Measurements from ENCODE around the gene GSN. TPM values are rescaled to one million over a fixed set of nuclear protein-coding genes. Genes with fewer than 3 reads are reported as not detected.
A peak's percentile ranks its signal among the peaks of the same experiment; 100 is the strongest.

GSN gene
- total RNA-seq, 2 donors from 2014 or later, result 1,444 to 3,478 TPM

GRCh38 chr9:121336665-121337064 is 68.7 kb downstream of the GSN start:
- Histone ChIP-seq H3K4me1 (peaks cover 0 to 22% of the 10 kb centered on the region in 2 donors), H3K27me3 (no peaks in the 10 kb centered on the region), H3K36me3 (peaks cover 68% of the 10 kb centered on the region), H3K4me3 (no peak overlapping the region), H3K9me3 (no peaks in the 10 kb centered on the region), H3K27ac (peak overlapping the region; percentile 26 to 68)
- no peak for TF ChIP-seq CTCF (IDR thresholded peaks at IDR 0.05)
- DNase-seq (ENCODE audit: low spot score), result no peak

- H3K4me3 ChIP-seq, result no peak overlapping the region
- H3K9me3 ChIP-seq, result no peaks in the 10 kb centered on the region
- H3K27me3 ChIP-seq, result no peaks in the 10 kb centered on the region
- DNase-seq (ENCODE audit: low spot score), result no peak
- H3K36me3 ChIP-seq, result peaks cover 77% of the 10 kb centered on the region
- peaks cover 0 to 12% of the 10 kb centered on the region in 2 donors for H3K4me1 ChIP-seq
- no peak overlapping the region for H3K27ac ChIP-seq
- TF ChIP-seq CTCF (IDR thresholded peaks at IDR 0.05), result no peak
Observed at GRCh38 chr9:121339437-121339836, 71.5 kb downstream of the GSN start.

GRCh38 chr9:121340676-121341392 is 72.9 kb downstream of the GSN start:
- TF ChIP-seq CTCF (IDR thresholded peaks at IDR 0.05), result no peak
- no peaks in the 10 kb centered on the region for H3K27me3 ChIP-seq
- H3K4me1 ChIP-seq, result peaks cover 0 to 24% of the 10 kb centered on the region in 2 donors
- no peaks in the 10 kb centered on the region for H3K9me3 ChIP-seq
- no peak overlapping the region for H3K27ac ChIP-seq
- no peak for DNase-seq (ENCODE audit: low spot score)
- no peak overlapping the region for H3K4me3 ChIP-seq
- H3K36me3 ChIP-seq, result peaks cover 89% of the 10 kb centered on the region

- no peak for DNase-seq (ENCODE audit: low spot score)
- no peak overlapping the region for H3K4me3 ChIP-seq
- H3K27ac ChIP-seq, result no peak overlapping the region
- H3K36me3 ChIP-seq, result peaks cover 98% of the 10 kb centered on the region
- no peaks in the 10 kb centered on the region for H3K27me3 ChIP-seq
- H3K4me1 ChIP-seq, result peaks cover 0 to 29% of the 10 kb centered on the region in 2 donors
- no peak for TF ChIP-seq CTCF (IDR thresholded peaks at IDR 0.05)
- no peaks in the 10 kb centered on the region for H3K9me3 ChIP-seq
Observed at GRCh38 chr9:121344184-121344583, 76.2 kb downstream of the GSN start.

GRCh38 chr9:121345070-121345469 is 77.1 kb downstream of the GSN start:
- H3K27ac ChIP-seq, result peak overlapping the region in 1 of 2 donors; percentile 38
- peaks cover 92% of the 10 kb centered on the region for H3K36me3 ChIP-seq
- no peaks in the 10 kb centered on the region for H3K27me3 ChIP-seq
- H3K9me3 ChIP-seq, result no peaks in the 10 kb centered on the region
- no peak overlapping the region for H3K4me3 ChIP-seq
- peaks cover 0 to 34% of the 10 kb centered on the region in 2 donors for H3K4me1 ChIP-seq
- no peak for TF ChIP-seq CTCF (IDR thresholded peaks at IDR 0.05)
- no peak for DNase-seq (ENCODE audit: low spot score)

GRCh38 chr9:121348221-121348620 is 80.3 kb downstream of the GSN start:
- peaks cover 84% of the 10 kb centered on the region for H3K36me3 ChIP-seq
- H3K4me3 ChIP-seq, result no peak overlapping the region
- H3K9me3 ChIP-seq, result no peaks in the 10 kb centered on the region
- no peak for DNase-seq (ENCODE audit: low spot score)
- H3K27me3 ChIP-seq, result no peaks in the 10 kb centered on the region
- H3K4me1 ChIP-seq, result peaks cover 3 to 65% of the 10 kb centered on the region in 2 donors
- no peak for TF ChIP-seq CTCF (IDR thresholded peaks at IDR 0.05)
- H3K27ac ChIP-seq, result peak overlapping the region in 1 of 2 donors; percentile 2

Data from right atrium auricular region (tissue), 2 donors.